Lung (tissue), 12 donors: ENCODE measurements around the gene TTPAL. TPM values are rescaled to one million over a fixed set of nuclear protein-coding genes. Genes with fewer than 3 reads are reported as not detected.

Experiments
- ATAC-seq: fragments of 200-7000 bp; cut with Tn5 transposase; one replicate; pipeline ENCODE4 v1.9.1; 2020; ENCODE audit warnings: moderate number of reproducible peaks; ENCODE audit not compliant: insufficient read depth, low FRiP score
- DNase-seq, 3 donors: peaks; one replicate each; pipeline ENCODE4 v3.0.0-alpha.2; 2013 to 2017
- H3K27ac ChIP-seq, 2 donors: one replicate each; pipeline ENCODE4 v1.5.1; 2013; ENCODE audit warnings: mild to moderate bottlenecking in 2 of 2, moderate library complexity in 2 of 2, control low read depth in 1 of 2, inconsistent platforms in 1 of 2, low read depth in 1 of 2, low read length in 1 of 2
- H3K27me3 ChIP-seq, 3 donors: one replicate each; pipeline ENCODE4 v1.5.1; 2013; ENCODE audit warnings: low read length in 2 of 3; ENCODE audit not compliant: control insufficient read depth in 3 of 3, insufficient read depth in 3 of 3
- H3K36me3 ChIP-seq, 4 donors: one replicate each; pipeline ENCODE4 v1.5.1; 2013; ENCODE audit warnings: low read length in 4 of 4, mild to moderate bottlenecking in 1 of 4, moderate library complexity in 1 of 4; ENCODE audit not compliant: control insufficient read depth in 4 of 4, insufficient read depth in 4 of 4
- H3K4me1 ChIP-seq, 5 donors: one replicate each; pipeline ENCODE4 v1.5.1; 2013; ENCODE audit warnings: low read length in 5 of 5, mild to moderate bottlenecking in 2 of 5, moderate library complexity in 1 of 5; ENCODE audit not compliant: control insufficient read depth in 5 of 5, insufficient read depth in 5 of 5
- H3K4me3 ChIP-seq: one replicate; pipeline ENCODE4 v1.5.1; 2013; ENCODE audit warnings: mild to moderate bottlenecking, control low read depth, moderate library complexity
- H3K9ac ChIP-seq, 2 donors: one replicate each; pipeline ENCODE4 v1.5.1; 2013; ENCODE audit warnings: low read length in 2 of 2, control low read depth in 1 of 2; ENCODE audit not compliant: insufficient read depth in 1 of 2
- H3K9me3 ChIP-seq, 4 donors: one replicate each; pipeline ENCODE4 v1.5.1; 2013; ENCODE audit warnings: low read length in 3 of 4, mild to moderate bottlenecking in 1 of 4, moderate library complexity in 1 of 4; ENCODE audit not compliant: control insufficient read depth in 4 of 4, insufficient read depth in 3 of 4
- WGBS, 2 donors: extraction: QIAGEN DNeasy Blood & Tissue Kit; methylation state at CpG; one replicate each; pipeline ENCODE4 v1.1.7; 2013; 5-methylcytosine and 5-hydroxymethylcytosine counted together
- polyA plus RNA-seq, 2 donors: library from polyadenylated mRNA; stranded (reverse); fragments of 200-250 nt; gene quantifications; one replicate each; pipeline ENCODE4 v1.2.1, GENCODE V29; 2013
- total RNA-seq, 2 donors: library from RNA; depleted of rRNA in 1 of 2; stranded (reverse); fragments of >200 nt in 1 of 2; gene quantifications; one replicate each; pipeline ENCODE4 v1.2.1, GENCODE V29; 2014 to 2021
- TF ChIP-seq, protein P1 (sequence below): IDR thresholded peaks from 2 replicates; pipeline ENCODE4 v1.5.1; 2012; ENCODE audit warnings: mild to moderate bottlenecking; ENCODE audit errors: control extremely low read depth, extremely low read depth
- donor health status: control.
- donor health status: control.
- donor health status: Bipolar disorder and iron deficiency.
- donor health status: healthy.
- donor health status: DM: yes; HTN: yes; CAD: no.

The TTPAL gene
- total and polyA plus RNA-seq, 4 donors: 3.2 to 13.8 (median 6.2) TPM

DNA sequence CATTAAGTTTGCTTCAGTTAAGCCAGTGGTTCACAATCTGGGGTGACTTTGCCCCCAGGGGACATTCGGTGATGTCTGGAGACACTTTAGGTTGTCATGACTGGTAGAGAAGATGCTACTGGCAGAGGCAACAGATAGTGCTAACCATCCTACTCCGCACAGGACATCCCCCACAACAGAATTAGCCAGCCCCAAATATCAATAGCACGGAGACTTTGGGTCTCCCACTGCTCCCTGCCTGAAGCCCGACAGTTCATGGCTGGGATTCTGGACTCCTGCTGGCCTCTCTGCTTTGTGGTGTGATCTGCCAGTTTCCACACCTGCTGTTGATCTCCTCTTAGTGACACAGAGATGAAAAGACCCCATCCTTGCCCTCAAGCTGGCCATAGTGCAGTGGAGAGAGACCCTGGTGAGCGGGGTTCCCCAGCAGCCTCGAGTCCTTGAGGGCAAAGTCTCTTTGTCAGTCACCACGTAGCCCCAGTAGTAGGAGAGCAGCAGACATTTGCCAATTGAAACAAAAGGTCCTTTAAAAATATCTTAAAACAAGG is 24.7 kb upstream of the TTPAL start:
- H3K36me3 ChIP-seq: no peaks in the 10 kb centered on the region
- H3K9me3 ChIP-seq: no peaks in the 10 kb centered on the region
- DNase-seq: no peak
- no peak overlapping the region for H3K4me3 ChIP-seq
- no peaks in the 10 kb centered on the region for H3K27me3 ChIP-seq
- 77 to 82% methylated on average over 7 of the region's 7 CpGs for WGBS, 2 donors
- H3K9ac ChIP-seq: no peak overlapping the region
- H3K4me1 ChIP-seq: peaks cover 0 to 19% (median 7%) of the 10 kb centered on the region in 5 donors
- TF ChIP-seq, protein P1, sequence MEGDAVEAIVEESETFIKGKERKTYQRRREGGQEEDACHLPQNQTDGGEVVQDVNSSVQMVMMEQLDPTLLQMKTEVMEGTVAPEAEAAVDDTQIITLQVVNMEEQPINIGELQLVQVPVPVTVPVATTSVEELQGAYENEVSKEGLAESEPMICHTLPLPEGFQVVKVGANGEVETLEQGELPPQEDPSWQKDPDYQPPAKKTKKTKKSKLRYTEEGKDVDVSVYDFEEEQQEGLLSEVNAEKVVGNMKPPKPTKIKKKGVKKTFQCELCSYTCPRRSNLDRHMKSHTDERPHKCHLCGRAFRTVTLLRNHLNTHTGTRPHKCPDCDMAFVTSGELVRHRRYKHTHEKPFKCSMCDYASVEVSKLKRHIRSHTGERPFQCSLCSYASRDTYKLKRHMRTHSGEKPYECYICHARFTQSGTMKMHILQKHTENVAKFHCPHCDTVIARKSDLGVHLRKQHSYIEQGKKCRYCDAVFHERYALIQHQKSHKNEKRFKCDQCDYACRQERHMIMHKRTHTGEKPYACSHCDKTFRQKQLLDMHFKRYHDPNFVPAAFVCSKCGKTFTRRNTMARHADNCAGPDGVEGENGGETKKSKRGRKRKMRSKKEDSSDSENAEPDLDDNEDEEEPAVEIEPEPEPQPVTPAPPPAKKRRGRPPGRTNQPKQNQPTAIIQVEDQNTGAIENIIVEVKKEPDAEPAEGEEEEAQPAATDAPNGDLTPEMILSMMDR: no peak
- no peak for ATAC-seq
- H3K27ac ChIP-seq: no peak overlapping the region

DNA sequence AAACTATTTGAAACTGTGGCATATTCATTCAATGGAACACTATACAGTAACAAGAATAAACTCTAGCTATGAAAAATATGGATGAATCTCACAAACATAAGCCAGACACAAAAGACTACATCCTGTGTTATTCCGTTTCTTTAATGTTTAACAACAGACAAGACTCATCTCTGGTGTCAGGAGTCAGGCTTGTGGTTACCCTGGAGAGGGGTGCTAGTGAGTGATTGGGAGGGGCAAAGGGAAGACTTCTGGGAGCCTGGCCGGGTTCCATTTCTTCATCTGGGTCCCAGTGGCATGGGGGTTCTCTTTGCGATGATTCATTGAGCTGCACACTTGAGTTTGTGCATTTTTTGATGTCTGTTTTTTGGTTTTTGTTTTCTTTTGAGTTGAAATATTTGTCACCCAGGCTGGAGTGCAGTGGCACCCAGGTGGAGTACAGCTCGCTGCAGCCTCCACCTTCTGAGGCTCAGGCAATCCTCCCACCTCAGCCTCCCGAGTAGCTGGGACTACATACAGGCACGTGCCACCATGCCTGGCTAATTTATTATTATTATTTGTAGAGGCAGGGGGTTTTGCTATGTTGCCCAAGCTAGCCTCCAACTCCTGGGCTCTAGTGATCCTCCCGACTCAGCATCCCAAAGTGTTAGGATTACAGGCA is 21.2 kb upstream of the TTPAL start:
- H3K9me3 ChIP-seq: no peaks in the 10 kb centered on the region
- H3K27me3 ChIP-seq: no peaks in the 10 kb centered on the region
- H3K27ac ChIP-seq: no peak overlapping the region
- H3K36me3 ChIP-seq: no peaks in the 10 kb centered on the region
- TF ChIP-seq, protein P1: no peak
- WGBS, 2 donors: 88 to 89% methylated on average over 7 of the region's 7 CpGs
- ATAC-seq: no peak
- H3K9ac ChIP-seq: no peak overlapping the region
- H3K4me1 ChIP-seq: peaks cover 0 to 15% (median 6%) of the 10 kb centered on the region in 5 donors
- no peak overlapping the region for H3K4me3 ChIP-seq
- no peak for DNase-seq

DNA sequence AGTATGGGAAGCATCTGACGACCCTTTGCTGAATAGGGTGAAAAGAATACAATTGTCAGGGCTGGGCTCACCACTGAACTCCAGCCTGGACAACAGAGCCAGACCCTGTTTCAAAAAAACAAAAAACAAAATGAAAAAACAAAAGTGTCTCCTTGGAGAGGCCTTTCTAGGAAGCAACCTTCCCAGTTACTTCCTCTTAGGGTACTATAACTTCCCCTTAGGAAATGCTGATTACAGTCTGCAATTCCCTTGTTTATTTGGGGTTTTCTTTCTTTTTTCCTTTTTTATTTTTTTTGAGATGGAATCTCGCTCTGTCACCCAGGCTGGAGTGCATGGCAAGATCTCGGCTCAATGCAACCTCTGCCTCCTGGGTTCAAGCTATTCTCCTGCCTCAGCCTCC is 20.5 kb upstream of the TTPAL start:
- Histone ChIP-seq H3K27ac (no peak overlapping the region), H3K4me1 (peaks cover 0 to 11% (median 4%) of the 10 kb centered on the region in 5 donors), H3K36me3 (no peaks in the 10 kb centered on the region), H3K27me3 (no peaks in the 10 kb centered on the region), H3K9ac (no peak overlapping the region), H3K4me3 (no peak overlapping the region), H3K9me3 (no peaks in the 10 kb centered on the region)
- TF ChIP-seq, protein P1: no peak
- DNase-seq (no peak), ATAC-seq (no peak)
- 43 to 58% methylated on average over 3 of the region's 3 CpGs for WGBS, 2 donors
